ENCODE data around the gene RBM20. TPM values are rescaled to one million over a fixed set of nuclear protein-coding genes. Genes with fewer than 3 reads are reported as not detected.
A peak's percentile ranks its signal among the peaks of the same experiment; 100 is the strongest.

RBM20 gene
- 1.0 TPM for total RNA-seq (ENCODE audit: unreplicated experiment)
- long read RNA-seq, result 0 reads

DNA sequence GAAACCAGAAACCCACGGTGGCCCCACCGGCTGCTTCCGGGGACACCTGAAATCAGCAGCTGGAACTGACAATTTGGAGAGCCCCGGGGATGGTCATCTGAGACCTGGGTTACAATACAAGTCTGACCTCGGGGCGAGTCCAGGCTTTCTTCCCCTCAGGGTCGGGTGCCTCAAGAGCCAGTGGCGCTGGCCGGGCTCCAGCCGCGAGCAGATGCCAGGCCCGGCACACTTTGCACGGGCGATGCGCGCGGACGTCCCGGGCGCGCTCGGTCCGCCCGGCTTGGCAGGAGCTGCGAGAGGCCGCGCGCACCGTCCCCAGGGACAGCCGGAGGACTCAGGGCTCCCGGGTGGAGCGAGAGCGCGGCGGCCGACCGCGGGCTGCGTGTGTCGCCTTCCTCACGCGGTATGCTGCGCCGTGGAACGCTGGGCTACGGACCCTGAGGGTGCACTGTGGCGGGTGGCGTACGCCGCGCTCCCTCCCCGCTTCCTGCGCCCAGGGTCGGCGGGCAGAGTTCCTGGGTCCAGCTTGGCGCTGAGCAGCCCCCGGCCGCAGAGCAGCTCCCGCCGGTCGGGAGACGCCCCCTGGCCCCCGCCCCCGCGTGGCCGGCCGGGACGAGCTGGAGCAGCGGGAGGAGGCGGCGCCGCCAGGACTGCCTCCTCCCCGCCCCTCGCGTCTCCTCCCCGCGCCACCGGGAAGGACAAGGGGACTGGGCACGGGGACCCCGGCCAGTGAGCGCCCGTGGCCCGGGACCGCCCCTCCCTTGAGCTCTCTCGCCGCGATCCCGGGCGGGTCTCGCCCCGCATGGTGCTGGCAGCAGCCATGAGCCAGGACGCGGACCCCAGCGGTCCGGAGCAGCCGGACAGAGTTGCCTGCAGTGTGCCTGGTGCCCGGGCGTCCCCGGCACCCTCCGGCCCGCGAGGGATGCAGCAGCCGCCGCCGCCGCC, at the start of gene RBM20:
RBM20 (plus strand) TSS at position 684 of the 945 bp plus-strand sequence; CDS start at position 803, 119 bp downstream.
- Mint-ChIP-seq H3K4me1 (ENCODE audit: unreplicated experiment) (peaks cover 12% of the 10 kb centered on the region), H3K27me3 (ENCODE audit: unreplicated experiment) (peaks cover 11% of the 10 kb centered on the region), H3K27ac (ENCODE audit: unreplicated experiment) (no peak within 1 kb of the TSS), H3K9me3 (ENCODE audit: unreplicated experiment) (no peaks in the 10 kb centered on the region), H3K4me3 (ENCODE audit: unreplicated experiment) (peak within 1 kb of the TSS; percentile 92), H3K36me3 (ENCODE audit: low read depth, unreplicated experiment) (peaks cover 2% of the 10 kb centered on the region)
- TF ChIP-seq, protein P1, sequence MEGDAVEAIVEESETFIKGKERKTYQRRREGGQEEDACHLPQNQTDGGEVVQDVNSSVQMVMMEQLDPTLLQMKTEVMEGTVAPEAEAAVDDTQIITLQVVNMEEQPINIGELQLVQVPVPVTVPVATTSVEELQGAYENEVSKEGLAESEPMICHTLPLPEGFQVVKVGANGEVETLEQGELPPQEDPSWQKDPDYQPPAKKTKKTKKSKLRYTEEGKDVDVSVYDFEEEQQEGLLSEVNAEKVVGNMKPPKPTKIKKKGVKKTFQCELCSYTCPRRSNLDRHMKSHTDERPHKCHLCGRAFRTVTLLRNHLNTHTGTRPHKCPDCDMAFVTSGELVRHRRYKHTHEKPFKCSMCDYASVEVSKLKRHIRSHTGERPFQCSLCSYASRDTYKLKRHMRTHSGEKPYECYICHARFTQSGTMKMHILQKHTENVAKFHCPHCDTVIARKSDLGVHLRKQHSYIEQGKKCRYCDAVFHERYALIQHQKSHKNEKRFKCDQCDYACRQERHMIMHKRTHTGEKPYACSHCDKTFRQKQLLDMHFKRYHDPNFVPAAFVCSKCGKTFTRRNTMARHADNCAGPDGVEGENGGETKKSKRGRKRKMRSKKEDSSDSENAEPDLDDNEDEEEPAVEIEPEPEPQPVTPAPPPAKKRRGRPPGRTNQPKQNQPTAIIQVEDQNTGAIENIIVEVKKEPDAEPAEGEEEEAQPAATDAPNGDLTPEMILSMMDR (IDR thresholded peaks at IDR 0.05; ENCODE audit: unreplicated experiment), result no peak
- DNase-seq (ENCODE audit: low spot score), result peak; percentile 39

- Mint-ChIP-seq H3K27ac (ENCODE audit: unreplicated experiment) (no peak overlapping the region), H3K4me1 (ENCODE audit: unreplicated experiment) (peaks cover 13% of the 10 kb centered on the region), H3K9me3 (ENCODE audit: unreplicated experiment) (no peaks in the 10 kb centered on the region), H3K4me3 (ENCODE audit: unreplicated experiment) (no peak overlapping the region), H3K27me3 (ENCODE audit: unreplicated experiment) (no peaks in the 10 kb centered on the region), H3K36me3 (ENCODE audit: low read depth, unreplicated experiment) (peaks cover 6% of the 10 kb centered on the region)
- no peak for DNase-seq (ENCODE audit: low spot score)
- TF ChIP-seq, protein P1 (IDR thresholded peaks at IDR 0.05; ENCODE audit: unreplicated experiment), result no peak
Observed at GRCh38 chr10:110597476-110597875, 46.7 kb upstream of the RBM20 start.

- no peaks in the 10 kb centered on the region for H3K9me3 Mint-ChIP-seq (ENCODE audit: unreplicated experiment)
- H3K27me3 Mint-ChIP-seq (ENCODE audit: unreplicated experiment), result no peaks in the 10 kb centered on the region
- H3K36me3 Mint-ChIP-seq (ENCODE audit: low read depth, unreplicated experiment), result peaks cover 6% of the 10 kb centered on the region
- TF ChIP-seq, protein P1 (IDR thresholded peaks at IDR 0.05; ENCODE audit: unreplicated experiment), result peak; percentile 72
- DNase-seq (ENCODE audit: low spot score), result peak; percentile 53
- H3K4me3 Mint-ChIP-seq (ENCODE audit: unreplicated experiment), result no peak overlapping the region
- peaks cover 13% of the 10 kb centered on the region for H3K4me1 Mint-ChIP-seq (ENCODE audit: unreplicated experiment)
- no peak overlapping the region for H3K27ac Mint-ChIP-seq (ENCODE audit: unreplicated experiment)
Observed at GRCh38 chr10:110600487-110601101, 43.5 kb upstream of the RBM20 start.

DNA sequence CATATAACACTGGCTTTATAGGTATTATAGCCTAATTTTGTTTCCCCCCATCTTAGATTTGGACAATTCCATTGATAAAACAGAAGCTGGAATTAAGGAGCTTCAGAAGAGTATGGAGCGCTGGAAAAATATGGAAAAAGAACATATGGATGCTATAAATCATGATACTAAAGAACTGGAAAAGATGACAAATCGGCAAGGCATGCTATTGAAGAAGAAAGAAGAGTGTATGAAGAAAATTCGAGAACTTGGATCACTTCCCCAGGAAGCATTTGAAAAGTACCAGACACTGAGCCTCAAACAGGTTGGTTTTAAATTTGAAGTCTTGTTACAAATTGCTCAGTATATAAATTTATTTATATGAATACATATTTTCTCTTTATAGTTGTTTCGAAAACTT, 42.6 kb upstream of the RBM20 start:
- Mint-ChIP-seq H3K4me3 (ENCODE audit: unreplicated experiment) (no peak overlapping the region), H3K27me3 (ENCODE audit: unreplicated experiment) (no peaks in the 10 kb centered on the region), H3K9me3 (ENCODE audit: unreplicated experiment) (no peaks in the 10 kb centered on the region), H3K27ac (ENCODE audit: unreplicated experiment) (no peak overlapping the region), H3K4me1 (ENCODE audit: unreplicated experiment) (peaks cover 13% of the 10 kb centered on the region), H3K36me3 (ENCODE audit: low read depth, unreplicated experiment) (peaks cover 6% of the 10 kb centered on the region)
- TF ChIP-seq, protein P1 (IDR thresholded peaks at IDR 0.05; ENCODE audit: unreplicated experiment), result no peak
- DNase-seq (ENCODE audit: low spot score), result no peak
